Testis (tissue), 3 donors: Measurements from ENCODE around the gene TOMT. TPM values are rescaled to one million over a fixed set of nuclear protein-coding genes. Genes with fewer than 3 reads are reported as not detected.

Source experiments
- DNase-seq: peaks from one replicate; pipeline ENCODE4 v3.0.0-alpha.2; 2019
- H3K27ac ChIP-seq, 2 donors: fragments of 200-600 bp; sonication (generic); one replicate each; pipeline ENCODE4 v1.5.1; 2019
- H3K27me3 ChIP-seq: fragments of 200-600 bp; sonication (generic); one replicate; pipeline ENCODE4 v1.5.1; 2019
- H3K36me3 ChIP-seq: fragments of 200-600 bp; sonication (generic); one replicate; pipeline ENCODE4 v1.5.1; 2017; ENCODE audit warnings: low read depth; ENCODE audit errors: missing control alignments
- H3K4me1 ChIP-seq: fragments of 200-600 bp; sonication (generic); one replicate; pipeline ENCODE4 v1.5.1; 2019
- H3K4me3 ChIP-seq, 2 donors: fragments of 200-600 bp; sonication (generic); one replicate each; pipeline ENCODE4 v1.5.1; 2017 to 2019
- H3K9me3 ChIP-seq: fragments of 200-600 bp; sonication (generic); one replicate; pipeline ENCODE4 v1.5.1; 2017
- POLR2A ChIP-seq: fragments of 450-650 bp; IDR thresholded peaks from one replicate; pipeline ENCODE4 v1.6.1; 2017; ENCODE audit warnings: antibody characterized with exemption, mild to moderate bottlenecking, moderate library complexity
- WGBS, 2 donors: methylation state at CpG; one replicate each; pipeline ENCODE4 v1.1.5; 2018; 5-methylcytosine and 5-hydroxymethylcytosine counted together
- intact Hi-C: fragments of 100-400 bp; cut with DNase I; formaldehyde crosslinking; loops from one replicate; pipeline ENCODE4 v1.15.1; 2023; ENCODE audit warnings: low total_unique reads
- polyA plus RNA-seq: library from polyadenylated mRNA; stranded (reverse); fragments of 350-450 nt; fragmentation: Illumina TruSeq; extraction: RNeasy Lipid Tissue Mini Kit (QIAGEN cat#74804); gene quantifications from one replicate; pipeline ENCODE4 v1.2.3, GENCODE V29; 2014; ENCODE audit warnings: low read depth, low replicate concordance; ENCODE audit not compliant: insufficient read depth
- total RNA-seq, 2 donors: library from RNA; depleted of rRNA; stranded (reverse); fragments of >200 nt; gene quantifications; one replicate each; pipeline ENCODE4 v1.2.3, GENCODE V29; 2016
- TF ChIP-seq, protein P1 (sequence below), 3 experiments: fragments of 450-650 bp in 2 of 3; fragments of 200-600 bp in 1 of 3; sonication (generic) in 1 of 3; IDR thresholded peaks; one replicate each; pipeline ENCODE4 v1.5.1; 2016 to 2019; ENCODE audit warnings: antibody characterized with exemption in 3 of 3, mild to moderate bottlenecking in 2 of 3, moderate library complexity in 1 of 3

TOMT gene
- total and polyA plus RNA-seq, 3 donors from 2014 or later, result 0.43 TPM; not detected in 2

DNA sequence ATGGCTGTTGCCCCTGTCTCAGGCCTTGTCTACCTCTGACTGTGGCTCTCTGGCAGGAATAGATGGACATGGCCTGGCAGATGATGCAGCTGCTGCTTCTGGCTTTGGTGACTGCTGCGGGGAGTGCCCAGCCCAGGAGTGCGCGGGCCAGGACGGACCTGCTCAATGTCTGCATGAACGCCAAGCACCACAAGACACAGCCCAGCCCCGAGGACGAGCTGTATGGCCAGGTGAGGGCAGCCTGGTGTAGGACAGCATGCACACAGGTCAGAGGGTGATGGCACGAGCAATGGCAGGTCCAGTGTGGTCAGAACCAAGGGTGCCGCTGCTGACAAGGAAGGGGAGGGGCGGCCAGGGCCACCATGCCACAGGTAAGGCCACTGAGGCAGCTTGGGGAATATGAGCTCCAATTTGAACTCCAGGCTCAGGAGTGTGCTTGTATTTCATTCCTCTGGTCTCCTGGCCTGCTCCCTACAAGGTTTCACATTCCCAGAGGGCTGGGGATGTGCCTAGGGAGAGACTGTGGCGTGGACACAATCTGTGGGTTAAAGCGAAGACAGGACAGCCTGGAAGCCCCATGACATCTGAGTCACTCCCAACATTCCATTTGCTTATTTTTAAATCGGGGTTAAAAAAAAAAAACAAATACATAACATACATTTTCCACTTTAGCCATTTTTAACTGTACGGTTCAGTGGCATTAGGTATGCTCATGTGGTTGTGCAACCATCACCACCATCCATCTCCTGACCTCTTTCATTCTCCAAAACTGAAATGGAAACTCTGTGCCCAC is 30.4 kb downstream of the TOMT start:
- H3K9me3 ChIP-seq, result no peaks in the 10 kb centered on the region
- no peaks in the 10 kb centered on the region for H3K4me1 ChIP-seq
- intact Hi-C loops, result no loop called here
- H3K4me3 ChIP-seq, result no peak overlapping the region
- 84 to 87% methylated on average over 13 to 14 of the region's 14 CpGs for WGBS, 2 donors
- H3K27ac ChIP-seq, result no peak overlapping the region
- H3K36me3 ChIP-seq, result no peaks in the 10 kb centered on the region
- DNase-seq, result no peak
- H3K27me3 ChIP-seq, result no peaks in the 10 kb centered on the region
- TF ChIP-seq POLR2A, result no peak
- TF ChIP-seq, protein P1, sequence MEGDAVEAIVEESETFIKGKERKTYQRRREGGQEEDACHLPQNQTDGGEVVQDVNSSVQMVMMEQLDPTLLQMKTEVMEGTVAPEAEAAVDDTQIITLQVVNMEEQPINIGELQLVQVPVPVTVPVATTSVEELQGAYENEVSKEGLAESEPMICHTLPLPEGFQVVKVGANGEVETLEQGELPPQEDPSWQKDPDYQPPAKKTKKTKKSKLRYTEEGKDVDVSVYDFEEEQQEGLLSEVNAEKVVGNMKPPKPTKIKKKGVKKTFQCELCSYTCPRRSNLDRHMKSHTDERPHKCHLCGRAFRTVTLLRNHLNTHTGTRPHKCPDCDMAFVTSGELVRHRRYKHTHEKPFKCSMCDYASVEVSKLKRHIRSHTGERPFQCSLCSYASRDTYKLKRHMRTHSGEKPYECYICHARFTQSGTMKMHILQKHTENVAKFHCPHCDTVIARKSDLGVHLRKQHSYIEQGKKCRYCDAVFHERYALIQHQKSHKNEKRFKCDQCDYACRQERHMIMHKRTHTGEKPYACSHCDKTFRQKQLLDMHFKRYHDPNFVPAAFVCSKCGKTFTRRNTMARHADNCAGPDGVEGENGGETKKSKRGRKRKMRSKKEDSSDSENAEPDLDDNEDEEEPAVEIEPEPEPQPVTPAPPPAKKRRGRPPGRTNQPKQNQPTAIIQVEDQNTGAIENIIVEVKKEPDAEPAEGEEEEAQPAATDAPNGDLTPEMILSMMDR (IDR thresholded peaks at IDR 0.05), result no peak

DNA sequence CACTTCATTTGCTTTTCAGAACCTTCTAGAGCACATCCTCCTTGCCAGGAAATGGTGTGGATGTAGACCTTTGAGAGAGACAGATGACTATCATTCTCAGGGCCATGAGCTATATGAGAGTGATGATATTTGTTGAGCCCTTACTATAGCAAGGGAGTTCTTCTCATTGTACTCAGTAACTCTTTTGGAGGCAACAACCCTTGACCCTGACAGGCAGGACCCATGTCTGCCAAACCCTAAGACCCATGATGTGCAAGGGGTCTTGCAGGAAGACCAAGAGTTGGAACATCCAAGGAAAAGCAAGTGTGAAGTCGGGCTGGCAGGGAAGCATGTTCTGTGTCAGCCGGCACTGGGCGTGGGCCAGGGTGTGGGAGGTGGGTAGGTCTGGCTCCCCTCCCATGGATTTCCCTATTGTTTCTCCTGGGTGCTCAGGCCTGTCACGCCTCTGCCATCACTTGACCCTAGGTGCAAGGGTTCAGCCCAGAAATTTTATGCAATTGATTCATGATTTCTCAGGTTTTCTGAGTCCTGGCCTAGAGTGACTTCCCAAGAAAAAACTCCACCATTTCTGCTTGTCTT is 31.0 kb downstream of the TOMT start:
- 88 to 93% methylated on average over 4 of the region's 4 CpGs for WGBS, 2 donors
- H3K4me1 ChIP-seq, result no peaks in the 10 kb centered on the region
- intact Hi-C loops, result no loop called here
- no peak overlapping the region for H3K27ac ChIP-seq
- no peaks in the 10 kb centered on the region for H3K36me3 ChIP-seq
- H3K27me3 ChIP-seq, result no peaks in the 10 kb centered on the region
- H3K9me3 ChIP-seq, result no peaks in the 10 kb centered on the region
- DNase-seq, result no peak
- no peak overlapping the region for H3K4me3 ChIP-seq
- no peak for TF ChIP-seq POLR2A
- TF ChIP-seq, protein P1 (IDR thresholded peaks at IDR 0.05), result no peak

DNA sequence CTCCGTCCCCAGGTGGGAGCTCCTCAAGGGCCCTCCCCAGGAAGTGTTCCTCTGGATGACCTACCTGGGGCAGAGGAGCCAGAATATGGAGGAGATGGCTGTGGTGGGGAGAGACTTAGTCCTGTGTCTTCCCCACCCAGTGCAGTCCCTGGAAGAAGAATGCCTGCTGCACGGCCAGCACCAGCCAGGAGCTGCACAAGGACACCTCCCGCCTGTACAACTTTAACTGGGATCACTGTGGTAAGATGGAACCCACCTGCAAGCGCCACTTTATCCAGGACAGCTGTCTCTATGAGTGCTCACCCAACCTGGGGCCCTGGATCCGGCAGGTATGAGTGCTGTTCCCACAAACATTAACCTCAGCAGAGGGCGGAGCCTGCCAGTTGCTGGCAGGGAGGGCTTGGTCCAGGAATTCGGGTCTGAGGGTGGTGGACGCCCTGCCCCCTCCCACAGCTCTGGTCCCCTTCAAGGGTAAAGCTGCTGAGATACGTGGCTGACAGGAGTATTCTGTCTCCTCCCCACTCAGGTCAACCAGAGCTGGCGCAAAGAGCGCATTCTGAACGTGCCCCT is 33.2 kb downstream of the TOMT start:
- Histone ChIP-seq H3K9me3 (no peaks in the 10 kb centered on the region), H3K27ac (no peak overlapping the region), H3K27me3 (no peaks in the 10 kb centered on the region), H3K36me3 (no peaks in the 10 kb centered on the region), H3K4me1 (no peaks in the 10 kb centered on the region), H3K4me3 (no peak overlapping the region)
- TF ChIP-seq, protein P1 (IDR thresholded peaks at IDR 0.05), result no peak
- TF ChIP-seq POLR2A, result no peak
- 79 to 82% methylated on average over 10 to 12 of the region's 12 CpGs for WGBS, 2 donors
- no peak for DNase-seq
- intact Hi-C loops, result no loop called here

- TF ChIP-seq, protein P1 (IDR thresholded peaks at IDR 0.05), result no peak
- no peak for TF ChIP-seq POLR2A
Observed at GRCh38 chr11:72139500-72139899, 33.8 kb downstream of the TOMT start.

More at GRCh38 chr11:72139500-72139899, 33.8 kb downstream of the TOMT start:
- Histone ChIP-seq H3K27me3 (no peaks in the 10 kb centered on the region), H3K4me3 (no peak overlapping the region), H3K4me1 (no peaks in the 10 kb centered on the region), H3K27ac (no peak overlapping the region), H3K36me3 (no peaks in the 10 kb centered on the region), H3K9me3 (no peaks in the 10 kb centered on the region)
- 87 to 88% methylated on average over 5 to 11 of the region's 11 CpGs for WGBS, 2 donors
- intact Hi-C loops, result no loop called here
- no peak for DNase-seq
